Measurements from ENCODE around the gene TOX2. TPM values are rescaled to one million over a fixed set of nuclear protein-coding genes. Genes with fewer than 3 reads are reported as not detected.

Gene TOX2
- total RNA-seq, 1 donor from 2014 or later, result 24.3 TPM

- ATAC-seq, result peak; percentile 50
- H3K27me3 ChIP-seq, result peaks cover 5% of the 10 kb centered on the region
- no peak for DNase-seq
- H3K9me3 ChIP-seq, result no peaks in the 10 kb centered on the region
- intact Hi-C loops (cut with DNase I), result no loop called here
- no peak overlapping the region for H3K27ac ChIP-seq
- TF ChIP-seq CTCF (IDR thresholded peaks at IDR 0.05), result no peak
- no peaks in the 10 kb centered on the region for H3K4me1 ChIP-seq
- no peaks in the 10 kb centered on the region for H3K36me3 ChIP-seq
- H3K4me3 ChIP-seq, result no peak overlapping the region
Measured at GRCh38 chr20:43909720-43910119, 4.9 kb upstream of the TOX2 start.

GRCh38 chr20:43910564-43910963, 4.1 kb upstream of the TOX2 start:
- H3K9me3 ChIP-seq, result no peaks in the 10 kb centered on the region
- ATAC-seq, result no peak
- TF ChIP-seq CTCF (IDR thresholded peaks at IDR 0.05), result no peak
- H3K4me3 ChIP-seq, result no peak overlapping the region
- H3K27me3 ChIP-seq, result peaks cover 13% of the 10 kb centered on the region
- intact Hi-C loops (cut with DNase I), result no loop called here
- no peak for DNase-seq
- no peaks in the 10 kb centered on the region for H3K4me1 ChIP-seq
- no peaks in the 10 kb centered on the region for H3K36me3 ChIP-seq
- H3K27ac ChIP-seq, result no peak overlapping the region

GRCh38 chr20:43911066-43911465, 3.6 kb upstream of the TOX2 start:
- TF ChIP-seq CTCF (IDR thresholded peaks at IDR 0.05), result no peak
- intact Hi-C loops (cut with DNase I), result no loop called here
- no peak overlapping the region for H3K27ac ChIP-seq
- H3K27me3 ChIP-seq, result peaks cover 18% of the 10 kb centered on the region
- no peak overlapping the region for H3K4me3 ChIP-seq
- no peaks in the 10 kb centered on the region for H3K9me3 ChIP-seq
- no peak for ATAC-seq
- DNase-seq, result no peak
- no peaks in the 10 kb centered on the region for H3K4me1 ChIP-seq
- H3K36me3 ChIP-seq, result no peaks in the 10 kb centered on the region

- DNase-seq (no peak), ATAC-seq (no peak)
- Histone ChIP-seq H3K27me3 (peaks cover 30% of the 10 kb centered on the region), H3K9me3 (no peaks in the 10 kb centered on the region), H3K36me3 (no peaks in the 10 kb centered on the region), H3K4me1 (no peaks in the 10 kb centered on the region), H3K4me3 (no peak overlapping the region), H3K27ac (no peak overlapping the region)
- intact Hi-C loops (cut with DNase I), result no loop called here
- TF ChIP-seq CTCF (IDR thresholded peaks at IDR 0.05), result no peak
Measured at GRCh38 chr20:43913291-43914025, 1.2 kb upstream of the TOX2 start.

GRCh38 chr20:43915211-43916072, 790 bp downstream of the TOX2 start:
- no peaks in the 10 kb centered on the region for H3K9me3 ChIP-seq
- H3K36me3 ChIP-seq, result no peaks in the 10 kb centered on the region
- intact Hi-C loops (cut with DNase I), result no loop called here
- peaks cover 30% of the 10 kb centered on the region for H3K27me3 ChIP-seq
- peak overlapping the region; percentile 58 for H3K27ac ChIP-seq
- no peak for TF ChIP-seq CTCF (IDR thresholded peaks at IDR 0.05)
- no peak for DNase-seq
- H3K4me3 ChIP-seq, result peak overlapping the region; percentile 57
- peaks cover 3% of the 10 kb centered on the region for H3K4me1 ChIP-seq
- ATAC-seq, result peak; percentile 39

All from upper lobe of right lung (tissue), 1 donor.